HUES6 (cell line): Measurements from ENCODE around the gene LPAR2.

Experiments
- H3K27ac ChIP-seq: 2 replicates; pipeline ENCODE4 v1.7.0; 2013; ENCODE audit warnings: low read depth, mild to moderate bottlenecking, low read length, inconsistent platforms
- H3K27me3 ChIP-seq: 2 replicates; pipeline ENCODE4 v1.6.1; 2013; ENCODE audit warnings: low read length; ENCODE audit not compliant: control insufficient read depth, insufficient read depth
- H3K36me3 ChIP-seq: 2 replicates; pipeline ENCODE4 v1.6.1; 2013; ENCODE audit warnings: low read length; ENCODE audit not compliant: control insufficient read depth, insufficient read depth
- H3K4me1 ChIP-seq: 2 replicates; pipeline ENCODE4 v1.6.1; 2013; ENCODE audit warnings: low read length; ENCODE audit not compliant: control insufficient read depth, insufficient read depth
- H3K4me3 ChIP-seq: 2 replicates; pipeline ENCODE4 v1.5.1; 2013; ENCODE audit warnings: low read depth, low read length
- H3K9ac ChIP-seq: one replicate; pipeline ENCODE4 v1.6.1; 2013; ENCODE audit warnings: mild to moderate bottlenecking, low read length
- H3K9me3 ChIP-seq: 2 replicates; pipeline ENCODE4 v1.6.1; 2013; ENCODE audit warnings: low read depth, low read length; ENCODE audit not compliant: control insufficient read depth, insufficient read depth

The LPAR2 gene

GRCh38 chr19:19652482-19653295 lies 24.7 kb upstream of the LPAR2 start:
- no peaks in the 10 kb centered on the region for H3K9me3 ChIP-seq
- H3K27ac ChIP-seq: no peak overlapping the region
- H3K27me3 ChIP-seq: no peaks in the 10 kb centered on the region
- no peak overlapping the region for H3K4me3 ChIP-seq
- H3K4me1 ChIP-seq: no peaks in the 10 kb centered on the region
- peaks cover 97% of the 10 kb centered on the region for H3K36me3 ChIP-seq
- no peak overlapping the region for H3K9ac ChIP-seq

GRCh38 chr19:19651076-19651475 lies 23.1 kb upstream of the LPAR2 start:
- Histone ChIP-seq H3K4me3 (no peak overlapping the region), H3K27me3 (no peaks in the 10 kb centered on the region), H3K27ac (no peak overlapping the region), H3K4me1 (no peaks in the 10 kb centered on the region), H3K36me3 (peaks cover 97% of the 10 kb centered on the region), H3K9me3 (no peaks in the 10 kb centered on the region), H3K9ac (no peak overlapping the region)

GRCh38 chr19:19650331-19650730 lies 22.3 kb upstream of the LPAR2 start:
- H3K27me3 ChIP-seq: no peaks in the 10 kb centered on the region

GRCh38 chr19:19649580-19649995 lies 21.6 kb upstream of the LPAR2 start:
- Histone ChIP-seq H3K4me3 (no peak overlapping the region), H3K9ac (no peak overlapping the region), H3K27ac (no peak overlapping the region), H3K9me3 (no peaks in the 10 kb centered on the region), H3K27me3 (no peaks in the 10 kb centered on the region), H3K4me1 (no peaks in the 10 kb centered on the region), H3K36me3 (peaks cover 97% of the 10 kb centered on the region)

More at GRCh38 chr19:19650331-19650730, 22.3 kb upstream of the LPAR2 start:
- H3K4me1 ChIP-seq: no peaks in the 10 kb centered on the region
- no peak overlapping the region for H3K9ac ChIP-seq
- no peak overlapping the region for H3K27ac ChIP-seq
- H3K36me3 ChIP-seq: peaks cover 97% of the 10 kb centered on the region
- H3K9me3 ChIP-seq: no peaks in the 10 kb centered on the region
- H3K4me3 ChIP-seq: no peak overlapping the region

- no peaks in the 10 kb centered on the region for H3K9me3 ChIP-seq
- H3K27me3 ChIP-seq: no peaks in the 10 kb centered on the region
- H3K4me1 ChIP-seq: no peaks in the 10 kb centered on the region
- no peak overlapping the region for H3K4me3 ChIP-seq
- H3K27ac ChIP-seq: no peak overlapping the region
- H3K36me3 ChIP-seq: peaks cover 96% of the 10 kb centered on the region
- H3K9ac ChIP-seq: no peak overlapping the region
Observed at GRCh38 chr19:19649155-19649554, 21.1 kb upstream of the LPAR2 start.

DNA sequence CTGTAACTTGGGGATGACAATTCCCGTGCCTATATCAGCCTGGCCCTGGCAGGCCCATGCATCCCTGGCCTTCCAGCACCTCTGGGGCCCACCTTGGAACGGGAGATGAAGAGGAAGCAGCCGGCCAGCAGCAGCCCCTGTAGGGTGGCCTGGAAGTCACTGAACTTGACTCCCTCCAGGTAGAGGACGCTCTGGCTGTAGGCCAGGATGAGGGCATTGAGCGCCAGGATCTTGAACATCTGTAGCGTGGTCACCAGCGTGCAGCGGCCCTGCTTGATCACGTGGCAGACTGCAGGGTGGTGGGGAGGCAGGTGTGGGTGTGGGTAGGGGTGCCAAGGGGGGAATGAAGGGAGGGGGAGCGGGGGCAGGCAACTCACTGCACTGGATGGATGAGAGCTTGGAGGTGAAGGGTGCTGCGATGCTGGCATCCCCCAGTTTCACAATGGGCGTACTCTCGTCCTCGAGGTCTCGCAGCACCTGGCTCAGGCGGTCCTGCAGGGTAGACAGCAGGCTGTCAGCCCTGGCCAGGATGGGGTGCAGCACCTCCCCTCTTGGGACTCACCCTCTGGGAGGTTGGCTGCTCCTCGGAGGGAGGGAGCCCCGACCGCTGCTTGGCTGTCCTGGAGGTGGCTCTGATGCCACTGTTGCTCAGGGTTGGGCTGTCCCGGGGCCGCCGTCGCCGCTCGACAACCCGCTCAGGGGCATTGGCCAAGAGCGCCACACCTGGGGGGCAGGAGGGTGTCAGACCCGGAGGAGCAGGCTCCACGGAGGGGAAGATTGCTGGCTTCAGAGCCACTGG lies 19.2 kb upstream of the LPAR2 start:
- no peak overlapping the region for H3K9ac ChIP-seq
- no peak overlapping the region for H3K4me3 ChIP-seq
- H3K27ac ChIP-seq: no peak overlapping the region
- peaks cover 80% of the 10 kb centered on the region for H3K36me3 ChIP-seq
- no peaks in the 10 kb centered on the region for H3K9me3 ChIP-seq
- no peaks in the 10 kb centered on the region for H3K4me1 ChIP-seq
- no peaks in the 10 kb centered on the region for H3K27me3 ChIP-seq

DNA sequence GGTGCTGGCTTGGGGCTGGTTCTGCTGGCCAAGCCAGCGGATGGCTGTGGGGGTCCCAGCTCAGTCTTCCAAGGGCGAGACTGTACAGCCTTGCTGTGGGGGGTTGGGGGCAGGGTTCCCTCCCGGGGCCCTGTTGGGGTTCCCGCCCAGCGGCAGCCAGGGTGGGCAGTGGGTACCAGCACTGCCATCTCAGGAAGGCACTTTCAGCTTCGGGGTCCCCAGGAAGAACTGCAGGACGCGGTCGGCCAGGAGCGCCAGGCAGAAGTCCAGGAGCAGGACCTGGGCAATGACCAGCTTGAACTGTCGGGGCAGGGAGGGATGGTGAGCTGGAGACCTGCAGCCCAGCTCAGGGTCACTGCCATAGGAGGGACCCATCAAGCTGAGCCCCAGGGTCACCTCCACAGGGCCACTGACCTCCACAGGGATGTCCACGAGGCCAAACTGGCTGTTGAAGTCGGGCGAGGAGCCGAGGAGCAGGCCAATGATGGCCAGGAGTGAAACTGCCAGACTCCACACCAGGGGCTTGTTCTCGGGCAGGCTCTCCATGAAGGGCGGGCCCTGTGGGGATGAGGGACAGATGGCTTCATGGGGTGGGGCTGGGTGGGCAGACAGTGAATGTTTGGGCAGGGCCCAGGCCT lies 17.3 kb upstream of the LPAR2 start:
- Histone ChIP-seq H3K36me3 (peaks cover 61% of the 10 kb centered on the region), H3K4me3 (no peak overlapping the region), H3K9ac (no peak overlapping the region), H3K27ac (no peak overlapping the region), H3K27me3 (no peaks in the 10 kb centered on the region), H3K4me1 (no peaks in the 10 kb centered on the region), H3K9me3 (no peaks in the 10 kb centered on the region)

DNA sequence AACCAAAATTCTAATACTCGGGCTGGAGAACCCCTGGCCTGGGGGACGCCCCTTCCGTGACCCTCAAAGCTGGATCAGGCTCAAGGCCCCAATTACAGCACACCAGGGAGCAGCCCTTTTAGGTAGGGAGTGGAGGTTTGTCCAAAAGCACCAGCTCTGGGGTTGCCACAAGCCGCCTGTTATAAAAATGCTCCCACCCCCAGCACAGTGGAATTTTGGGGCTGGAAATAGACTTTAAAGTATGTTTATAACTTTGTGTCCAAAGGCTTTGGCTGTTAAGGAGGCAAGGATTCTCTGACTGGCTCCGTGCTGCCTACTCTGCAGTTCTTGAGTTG lies 16.0 kb upstream of the LPAR2 start:
- H3K4me3 ChIP-seq: peak overlapping the region; percentile 90; the same call in 1 of the 2 replicates
- no peaks in the 10 kb centered on the region for H3K9me3 ChIP-seq
- H3K4me1 ChIP-seq: no peaks in the 10 kb centered on the region
- H3K27me3 ChIP-seq: no peaks in the 10 kb centered on the region
- H3K36me3 ChIP-seq: peaks cover 53% of the 10 kb centered on the region
- no peak overlapping the region for H3K27ac ChIP-seq
- H3K9ac ChIP-seq: no peak overlapping the region

- Histone ChIP-seq H3K27ac (no peak within 1 kb of the TSS), H3K9ac (peak within 1 kb of the TSS; percentile 65), H3K9me3 (no peaks in the 10 kb centered on the region), H3K4me1 (no peaks in the 10 kb centered on the region), H3K4me3 (peak within 1 kb of the TSS; percentile 90), H3K27me3 (no peaks in the 10 kb centered on the region), H3K36me3 (peaks cover 49% of the 10 kb centered on the region)
Observed at GRCh38 chr19:19643158-19644053, 15.4 kb upstream of the LPAR2 start, which contains the start of gene GMIP. TSS of gene GMIP (minus strand) at chr19:19643657. CDS start at chr19:19643529, 128 bp downstream.

DNA sequence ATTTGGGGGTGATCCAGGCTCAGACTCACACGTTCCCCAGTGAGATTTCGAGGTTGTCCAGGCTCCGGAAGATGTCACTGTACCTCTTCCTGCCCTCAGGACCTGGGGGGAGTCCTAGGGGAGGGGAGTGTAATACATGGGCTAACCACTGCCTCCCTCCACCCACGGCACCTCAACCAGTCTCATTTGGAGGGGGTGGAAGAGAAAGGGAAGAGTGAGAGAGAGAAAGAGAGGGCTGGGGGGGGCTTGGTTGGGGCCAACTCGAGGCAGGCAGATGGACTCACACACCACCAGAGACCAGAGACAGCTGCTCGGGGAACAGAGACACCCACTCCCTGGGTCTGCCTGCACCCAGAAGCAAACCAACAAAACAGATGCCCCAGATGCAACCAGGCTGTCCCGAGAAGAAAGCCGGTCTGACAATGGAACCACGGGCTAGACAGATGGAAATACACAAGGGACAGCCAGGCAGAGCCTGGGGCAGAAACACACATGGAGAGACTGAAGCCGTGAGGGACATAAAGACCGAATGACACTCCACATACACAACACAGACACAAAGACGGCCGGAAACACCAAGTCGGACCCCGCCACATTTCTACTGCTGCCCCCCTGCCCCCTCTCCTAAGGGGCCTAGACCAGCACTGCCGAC lies 14.6 kb upstream of the LPAR2 start:
- Histone ChIP-seq H3K9me3 (no peaks in the 10 kb centered on the region), H3K9ac (peak overlapping the region; percentile 65), H3K27ac (no peak overlapping the region)

More for the DNA sequence above, 14.6 kb upstream of the LPAR2 start:
- Histone ChIP-seq H3K27me3 (no peaks in the 10 kb centered on the region), H3K4me1 (peaks cover 2% of the 10 kb centered on the region; the same call in 1 of the 2 replicates), H3K4me3 (peak overlapping the region; percentile 90), H3K36me3 (peaks cover 41% of the 10 kb centered on the region)
